ENCODE data around the gene RAB9B. TPM values are rescaled to one million over a fixed set of nuclear protein-coding genes. Genes with fewer than 3 reads are reported as not detected.

Gene RAB9B
- total and polyA plus RNA-seq, 8 donors: 0.76 to 11.0 (median 2.3) TPM; not detected in 1

GRCh38 chrX:103781706-103782105 lies 50.4 kb downstream of the RAB9B start:
- Histone ChIP-seq H3K9me3 (no peaks in the 10 kb centered on the region), H3K36me3 (no peaks in the 10 kb centered on the region), H3K27ac (no peak overlapping the region), H3K4me3 (no peak overlapping the region), H3K27me3 (peaks cover 0 to 4% (median 0%) of the 10 kb centered on the region in 3 donors), H3K4me1 (no peaks in the 10 kb centered on the region)
- intact Hi-C loops (cut with DNase I; ENCODE audit: low total_unique reads): no loop called here
- 67 to 88% (median 82%) methylated on average over 1 of the region's 1 CpG for WGBS, 5 donors
- DNase-seq: no peak
- TF ChIP-seq EP300 (IDR thresholded peaks at IDR 0.05): no peak
- TF ChIP-seq POLR2AphosphoS5 (IDR thresholded peaks at IDR 0.05): no peak
- no peak for TF ChIP-seq POLR2A (IDR thresholded peaks at IDR 0.05)
- TF ChIP-seq, protein P1, sequence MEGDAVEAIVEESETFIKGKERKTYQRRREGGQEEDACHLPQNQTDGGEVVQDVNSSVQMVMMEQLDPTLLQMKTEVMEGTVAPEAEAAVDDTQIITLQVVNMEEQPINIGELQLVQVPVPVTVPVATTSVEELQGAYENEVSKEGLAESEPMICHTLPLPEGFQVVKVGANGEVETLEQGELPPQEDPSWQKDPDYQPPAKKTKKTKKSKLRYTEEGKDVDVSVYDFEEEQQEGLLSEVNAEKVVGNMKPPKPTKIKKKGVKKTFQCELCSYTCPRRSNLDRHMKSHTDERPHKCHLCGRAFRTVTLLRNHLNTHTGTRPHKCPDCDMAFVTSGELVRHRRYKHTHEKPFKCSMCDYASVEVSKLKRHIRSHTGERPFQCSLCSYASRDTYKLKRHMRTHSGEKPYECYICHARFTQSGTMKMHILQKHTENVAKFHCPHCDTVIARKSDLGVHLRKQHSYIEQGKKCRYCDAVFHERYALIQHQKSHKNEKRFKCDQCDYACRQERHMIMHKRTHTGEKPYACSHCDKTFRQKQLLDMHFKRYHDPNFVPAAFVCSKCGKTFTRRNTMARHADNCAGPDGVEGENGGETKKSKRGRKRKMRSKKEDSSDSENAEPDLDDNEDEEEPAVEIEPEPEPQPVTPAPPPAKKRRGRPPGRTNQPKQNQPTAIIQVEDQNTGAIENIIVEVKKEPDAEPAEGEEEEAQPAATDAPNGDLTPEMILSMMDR (IDR thresholded peaks at IDR 0.05): no peak

- Histone ChIP-seq H3K27me3 (peaks cover 0 to 4% (median 0%) of the 10 kb centered on the region in 3 donors), H3K4me3 (no peak overlapping the region), H3K9me3 (no peaks in the 10 kb centered on the region), H3K36me3 (no peaks in the 10 kb centered on the region), H3K4me1 (no peaks in the 10 kb centered on the region), H3K27ac (no peak overlapping the region)
- no peak for DNase-seq
- WGBS, 5 donors: 73 to 82% (median 79%) methylated on average over 2 to 4 of the region's 4 CpGs
- TF ChIP-seq EP300 (IDR thresholded peaks at IDR 0.05): no peak
- TF ChIP-seq, protein P1 (IDR thresholded peaks at IDR 0.05): no peak
- TF ChIP-seq POLR2AphosphoS5 (IDR thresholded peaks at IDR 0.05): no peak
- TF ChIP-seq POLR2A (IDR thresholded peaks at IDR 0.05): no peak
- intact Hi-C loops (cut with DNase I; ENCODE audit: low total_unique reads): no loop called here
Measured at GRCh38 chrX:103781062-103781402, 51.0 kb downstream of the RAB9B start.

DNA sequence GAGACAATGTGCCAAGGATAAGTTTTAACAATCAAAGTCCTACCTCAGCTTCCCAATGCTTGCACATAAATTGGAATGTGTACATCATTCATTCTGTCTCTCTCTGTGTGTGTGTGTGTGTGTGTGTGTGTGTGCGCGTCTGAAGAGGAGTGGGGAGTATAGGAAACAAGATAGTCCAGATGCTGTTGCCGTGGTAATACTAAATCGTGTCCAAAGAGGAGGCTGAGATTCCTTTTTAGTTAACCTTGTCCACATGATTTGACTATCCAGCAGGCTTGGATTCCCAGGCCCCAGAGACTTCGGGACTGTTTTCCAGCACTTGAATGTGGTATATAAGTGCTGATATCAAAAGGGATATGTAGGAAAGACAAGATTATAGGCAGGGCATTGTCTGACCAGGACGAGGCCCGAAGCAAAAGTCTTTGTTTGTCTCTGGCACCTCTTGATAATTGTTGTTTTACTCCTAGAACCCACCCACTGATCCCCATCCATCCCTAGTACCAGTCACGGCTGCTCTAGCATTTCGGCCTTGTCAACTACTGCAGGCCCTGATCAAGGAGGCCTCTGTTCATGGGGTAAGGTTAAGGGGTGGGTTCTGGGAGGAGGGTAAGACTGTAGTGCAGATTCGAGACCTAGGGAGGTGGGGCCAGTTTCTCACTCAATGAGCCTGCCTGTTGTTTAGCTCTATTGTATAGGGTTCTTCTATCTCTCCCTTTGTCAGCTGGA lies 51.6 kb downstream of the RAB9B start:
- Histone ChIP-seq H3K4me1 (no peaks in the 10 kb centered on the region), H3K9me3 (no peaks in the 10 kb centered on the region), H3K4me3 (no peak overlapping the region), H3K27me3 (peaks cover 0 to 7% (median 0%) of the 10 kb centered on the region in 3 donors), H3K36me3 (no peaks in the 10 kb centered on the region), H3K27ac (no peak overlapping the region)
- TF ChIP-seq, protein P1 (IDR thresholded peaks at IDR 0.05): no peak
- no peak for TF ChIP-seq POLR2A (IDR thresholded peaks at IDR 0.05)
- TF ChIP-seq POLR2AphosphoS5 (IDR thresholded peaks at IDR 0.05): no peak
- no peak for TF ChIP-seq EP300 (IDR thresholded peaks at IDR 0.05)
- intact Hi-C loops (cut with DNase I; ENCODE audit: low total_unique reads): no loop called here
- DNase-seq: no peak
- 67 to 88% (median 81%) methylated on average over 8 to 10 of the region's 10 CpGs for WGBS, 5 donors

GRCh38 chrX:103779141-103779789 lies 52.8 kb downstream of the RAB9B start:
- DNase-seq: peak in 1 of 2 donors; percentile 67
- H3K27me3 ChIP-seq: peaks cover 0 to 16% (median 0%) of the 10 kb centered on the region in 3 donors
- no peaks in the 10 kb centered on the region for H3K4me1 ChIP-seq
- TF ChIP-seq, protein P1 (IDR thresholded peaks at IDR 0.05): no peak
- TF ChIP-seq EP300 (IDR thresholded peaks at IDR 0.05) (no peak), POLR2A (IDR thresholded peaks at IDR 0.05) (no peak), POLR2AphosphoS5 (IDR thresholded peaks at IDR 0.05) (no peak)
- intact Hi-C loops (cut with DNase I; ENCODE audit: low total_unique reads): no loop called here
- no peak overlapping the region for H3K4me3 ChIP-seq
- H3K27ac ChIP-seq: no peak overlapping the region
- 43 to 61% (median 58%) methylated on average over 6 of the region's 6 CpGs for WGBS, 5 donors
- no peaks in the 10 kb centered on the region for H3K36me3 ChIP-seq
- no peaks in the 10 kb centered on the region for H3K9me3 ChIP-seq

Data from stomach (tissue), 9 donors.